Left renal pelvis (tissue), 4 donors: Measurements from ENCODE around the gene XRN2. TPM values are rescaled to one million over a fixed set of nuclear protein-coding genes. Genes with fewer than 3 reads are reported as not detected.
"Not testable (repeated sequence)": the region's sequence is repeated elsewhere in the genome, so short reads cannot be mapped to it uniquely, and the experiment has no call there.

Experiments used
- DNase-seq, 4 donors: peaks; one replicate each; pipeline ENCODE4 v3.0.0-alpha.2; 2013; ENCODE audit warnings: low read depth in 4 of 4, low spot score in 3 of 4
- polyA plus RNA-seq, 4 donors: library from polyadenylated mRNA; unstranded; fragments of 120-200 nt; gene quantifications; one replicate each; pipeline ENCODE4 v1.2.1, GENCODE V29; 2013; ENCODE audit not compliant: insufficient read length in 4 of 4

XRN2 gene
- polyA plus RNA-seq, 4 donors = 76.6 to 113 (median 94.8) TPM

- DNase-seq = no peak
Observed at GRCh38 chr20:21344206-21344900, 41.2 kb downstream of the XRN2 start.

GRCh38 chr20:21344961-21345360 is 41.8 kb downstream of the XRN2 start:
- DNase-seq = no peak

GRCh38 chr20:21352703-21353102 is 49.6 kb downstream of the XRN2 start:
- DNase-seq = no peak

- DNase-seq = no peak
Observed at GRCh38 chr20:21353236-21353635, 50.1 kb downstream of the XRN2 start.

GRCh38 chr20:21355981-21356380 is 52.9 kb downstream of the XRN2 start:
- no peak for DNase-seq

GRCh38 chr20:21356386-21356785 is 53.3 kb downstream of the XRN2 start:
- no peak for DNase-seq

GRCh38 chr20:21357844-21358243 is 54.7 kb downstream of the XRN2 start:
- no peak for DNase-seq

- no peak for DNase-seq
Observed at GRCh38 chr20:21358737-21359136, 55.6 kb downstream of the XRN2 start.

GRCh38 chr20:21360705-21361104 is 57.6 kb downstream of the XRN2 start:
- no peak for DNase-seq

GRCh38 chr20:21361266-21361665 is 58.1 kb downstream of the XRN2 start:
- no peak for DNase-seq

- DNase-seq = no peak
Observed at GRCh38 chr20:21364413-21364812, 61.3 kb downstream of the XRN2 start.

- DNase-seq = no peak
Observed at GRCh38 chr20:21365771-21366170, 62.6 kb downstream of the XRN2 start.

GRCh38 chr20:21366273-21366672 is 63.1 kb downstream of the XRN2 start:
- not testable (repeated sequence) for DNase-seq

GRCh38 chr20:21368791-21369190 is 65.7 kb downstream of the XRN2 start:
- DNase-seq = no peak

- no peak for DNase-seq
Observed at GRCh38 chr20:21371193-21371592, 68.1 kb downstream of the XRN2 start.

GRCh38 chr20:21372016-21372415 is 68.9 kb downstream of the XRN2 start:
- no peak for DNase-seq

- no peak for DNase-seq
Observed at GRCh38 chr20:21373436-21373835, 70.3 kb downstream of the XRN2 start.

- DNase-seq = no peak
Observed at GRCh38 chr20:21376626-21377025, 73.5 kb downstream of the XRN2 start.

- no peak for DNase-seq
Observed at GRCh38 chr20:21377701-21378100, 74.6 kb downstream of the XRN2 start.

GRCh38 chr20:21378259-21378658 is 75.1 kb downstream of the XRN2 start:
- DNase-seq = no peak

- DNase-seq = no peak
Observed at GRCh38 chr20:21380711-21381110, 77.6 kb downstream of the XRN2 start.

- DNase-seq = no peak
Observed at GRCh38 chr20:21381619-21382018, 78.5 kb downstream of the XRN2 start.

GRCh38 chr20:21384308-21384892 is 81.3 kb downstream of the XRN2 start:
- no peak for DNase-seq
